Measurements from ENCODE around the gene NOL7. TPM values are rescaled to one million over a fixed set of nuclear protein-coding genes. Genes with fewer than 3 reads are reported as not detected.

The NOL7 gene
- total and polyA plus RNA-seq, 9 of the 15 experiments (the other 6 are each of a cell fraction or from before 2014, with no cell fraction given), result 19.4 to 235 (median 157) TPM

- peak overlapping the region; percentile 22 to 42; a peak in 3 of 4 replicates for H3K9ac ChIP-seq (ENCODE audit: insufficient read depth in 1 of 2, low read depth in 2 of 2, low read length in 2 of 2)
- DNase-seq (ENCODE audit: extremely low read depth in 1 of 4, low spot score in 3 of 4) (peak in 1 of 4 experiments; percentile 69), ATAC-seq (peak; percentile 63), FAIRE-seq (peak; percentile 35)
- ChIA-PET POLR2A (interaction anchor here (0.6 to 2.1 kb wide), 6 partner anchors 8 to 43 kb away, joined by 3 to 6 read pairs (median 3); no protein-coding TSS in a partner anchor), CTCF (ENCODE audit: low intra/inter-chr PET ratio) (interaction anchor here (0.7 kb wide), 1 partner anchor 10 kb away, joined by 8 read pairs; no protein-coding TSS in a partner anchor)
- H3K36me3 ChIP-seq (ENCODE audit: control insufficient read depth, insufficient read depth, low read length), result peaks cover 22% of the 10 kb centered on the region; the same call in 1 of the 3 replicates
- no TSS peak for BruUV-seq (replicated peaks)
- H3K79me2 ChIP-seq (ENCODE audit: control insufficient read depth, insufficient read depth, low read length), result peaks cover 100% of the 10 kb centered on the region
- H4K20me1 ChIP-seq (replicated peaks; ENCODE audit: control insufficient read depth, insufficient read depth, low read length), result no peaks in the 10 kb centered on the region
- intact Hi-C loops (cut with micrococcal nuclease) (no loop called here), in situ Hi-C loops (cut with MboI) (no loop called here)
- H3K4me2 ChIP-seq (ENCODE audit: insufficient read depth, low read length), result peak overlapping the region; percentile 65
- no peaks in the 10 kb centered on the region for H3K27me3 ChIP-seq (ENCODE audit: control insufficient read depth in 2 of 2, insufficient read depth in 2 of 2, low read length in 2 of 2)
- 22% methylated on average over 7 of the region's 8 CpGs for WGBS (ENCODE audit: insufficient coverage, low coverage, missing lambda C conversion rate)
- peaks cover 15 to 47% of the 10 kb centered on the region in 2 experiments for H3K4me1 ChIP-seq (replicated peaks in 1 of 2; ENCODE audit: control insufficient read depth in 2 of 2, insufficient read depth in 2 of 2, low read length in 2 of 2)
- H3K27ac ChIP-seq (ENCODE audit: extremely low read depth, low read depth, low read length), result peak overlapping the region; percentile 71
- H3K4me3 ChIP-seq, result no peak overlapping the region
- H2AFZ ChIP-seq (ENCODE audit: low read depth, low read length), result 0 out of 2 replicates have a peak overlapping the region, but pooled peaks have one; percentile 10
- H3K9me3 ChIP-seq (replicated peaks; ENCODE audit: control insufficient read depth, insufficient read depth, low read depth, low read length), result peaks cover 10% of the 10 kb centered on the region; the same call in 1 of the 2 replicates
- no peaks in the 10 kb centered on the region for H3K9me1 ChIP-seq (ENCODE audit: control insufficient read depth, insufficient read depth, low read length)
- TF ChIP-seq ZNF696 (CRISPR knock-in tag; conservative IDR thresholded peaks at IDR 0.05), result no peak
- TF ChIP-seq ATF7 (IDR thresholded peaks at IDR 0.05), result peak; percentile 17; the same call in 1 of the 2 replicates
- TF ChIP-seq MEIS2 (IDR thresholded peaks at IDR 0.05; ENCODE audit: partially characterized antibody), result peak; percentile 89
- 0 out of 2 replicates have a peak, but pooled peaks have one; percentile 54 for TF ChIP-seq LEF1 (IDR thresholded peaks at IDR 0.05)
- TF ChIP-seq DPF2 (IDR thresholded peaks at IDR 0.05), result peak; percentile 3; the same call in 1 of the 2 replicates
- TF ChIP-seq, protein P1, sequence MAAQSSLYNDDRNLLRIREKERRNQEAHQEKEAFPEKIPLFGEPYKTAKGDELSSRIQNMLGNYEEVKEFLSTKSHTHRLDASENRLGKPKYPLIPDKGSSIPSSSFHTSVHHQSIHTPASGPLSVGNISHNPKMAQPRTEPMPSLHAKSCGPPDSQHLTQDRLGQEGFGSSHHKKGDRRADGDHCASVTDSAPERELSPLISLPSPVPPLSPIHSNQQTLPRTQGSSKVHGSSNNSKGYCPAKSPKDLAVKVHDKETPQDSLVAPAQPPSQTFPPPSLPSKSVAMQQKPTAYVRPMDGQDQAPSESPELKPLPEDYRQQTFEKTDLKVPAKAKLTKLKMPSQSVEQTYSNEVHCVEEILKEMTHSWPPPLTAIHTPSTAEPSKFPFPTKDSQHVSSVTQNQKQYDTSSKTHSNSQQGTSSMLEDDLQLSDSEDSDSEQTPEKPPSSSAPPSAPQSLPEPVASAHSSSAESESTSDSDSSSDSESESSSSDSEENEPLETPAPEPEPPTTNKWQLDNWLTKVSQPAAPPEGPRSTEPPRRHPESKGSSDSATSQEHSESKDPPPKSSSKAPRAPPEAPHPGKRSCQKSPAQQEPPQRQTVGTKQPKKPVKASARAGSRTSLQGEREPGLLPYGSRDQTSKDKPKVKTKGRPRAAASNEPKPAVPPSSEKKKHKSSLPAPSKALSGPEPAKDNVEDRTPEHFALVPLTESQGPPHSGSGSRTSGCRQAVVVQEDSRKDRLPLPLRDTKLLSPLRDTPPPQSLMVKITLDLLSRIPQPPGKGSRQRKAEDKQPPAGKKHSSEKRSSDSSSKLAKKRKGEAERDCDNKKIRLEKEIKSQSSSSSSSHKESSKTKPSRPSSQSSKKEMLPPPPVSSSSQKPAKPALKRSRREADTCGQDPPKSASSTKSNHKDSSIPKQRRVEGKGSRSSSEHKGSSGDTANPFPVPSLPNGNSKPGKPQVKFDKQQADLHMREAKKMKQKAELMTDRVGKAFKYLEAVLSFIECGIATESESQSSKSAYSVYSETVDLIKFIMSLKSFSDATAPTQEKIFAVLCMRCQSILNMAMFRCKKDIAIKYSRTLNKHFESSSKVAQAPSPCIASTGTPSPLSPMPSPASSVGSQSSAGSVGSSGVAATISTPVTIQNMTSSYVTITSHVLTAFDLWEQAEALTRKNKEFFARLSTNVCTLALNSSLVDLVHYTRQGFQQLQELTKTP (IDR thresholded peaks at IDR 0.05; ENCODE audit: low read depth in 1 of 2, partially characterized antibody in 2 of 2), result peak in 1 of 2 experiments; percentile 34
- TF ChIP-seq RBM39 (optimal IDR thresholded peaks at IDR 0.05; ENCODE audit: low read depth, low read length), result no peak
- TF ChIP-seq SREBF1 (IDR thresholded peaks at IDR 0.05; ENCODE audit: borderline replicate concordance, low read depth, low read length), result no peak
- peak; percentile 33; the same call in 1 of the 2 replicates for TF ChIP-seq ARID1B (IDR thresholded peaks at IDR 0.05)
- TF ChIP-seq ZNF75A (CRISPR knock-in tag; IDR thresholded peaks at IDR 0.05), result no peak
- peak; percentile 21; the same call in 1 of the 2 replicates for TF ChIP-seq NFE2 (IDR thresholded peaks at IDR 0.05; ENCODE audit: low read depth)
- TF ChIP-seq E2F5 (CRISPR knock-in tag; IDR thresholded peaks at IDR 0.05), result no peak
- no peak; a peak in 1 of 4 replicates for TF ChIP-seq ARNT (IDR thresholded peaks at IDR 0.05)
- peak; percentile 10 for TF ChIP-seq CHD4 (IDR thresholded peaks at IDR 0.05; ENCODE audit: insufficient read depth, insufficient replicate concordance, low read depth, low read length, poor library complexity, severe bottlenecking)
- 0 out of 2 replicates have a peak, but pooled peaks have one; percentile 23 for TF ChIP-seq TEAD4 (IDR thresholded peaks at IDR 0.05; ENCODE audit: low read length)
- TF ChIP-seq TEAD4 (CRISPR knock-in tag; IDR thresholded peaks at IDR 0.05; ENCODE audit: borderline replicate concordance), result no peak
- peak; percentile 41 for TF ChIP-seq BRD9 (IDR thresholded peaks at IDR 0.05; ENCODE audit: low read depth, partially characterized antibody)
Observed at GRCh38 chr6:13666194-13667105, 51.3 kb downstream of the NOL7 start.
